Measurements from ENCODE around the gene ZNF821. TPM values are rescaled to one million over a fixed set of nuclear protein-coding genes. Genes with fewer than 3 reads are reported as not detected.

Gene ZNF821
- total and polyA plus RNA-seq, 10 of the 15 experiments (the other 5 are each of a cell fraction or from before 2014, with no cell fraction given) = 0.82 to 9.9 (median 6.8) TPM

GRCh38 chr16:71895679-71896365, 11.8 kb upstream of the ZNF821 start:
- no peaks in the 10 kb centered on the region for H4K20me1 ChIP-seq (ENCODE audit: control insufficient read depth, insufficient read depth)
- in situ Hi-C loops (cut with MboI) (loop anchor here (5.0 kb wide), 1 partner anchor 89 kb away; the partner anchor contains the start of gene AP1G1), intact Hi-C loops (cut with micrococcal nuclease; ENCODE audit: unreplicated experiment) (loop anchor here (2.0 to 10.0 kb wide), 4 partner anchors 51 to 199 kb away; partner anchors contain the start of genes AP1G1, ATXN1L, DHX38 and TXNL4B)
- peaks cover 58% of the 10 kb centered on the region for H3K79me2 ChIP-seq (ENCODE audit: control insufficient read depth, insufficient read depth, low read length)
- CTCF ChIA-PET = interaction anchor here (0.7 to 5.4 kb wide), 4 partner anchors 10 to 285 kb away, joined by 3 to 38 read pairs (median 3); partner anchors contain the start of gene ZNF821
- H3K4me3 ChIP-seq = peak overlapping the region; percentile 91
- RAD21 ChIA-PET (ENCODE audit: unreplicated experiment) = interaction anchor here (0.6 to 3.1 kb wide), 10 partner anchors 9 to 94 kb away, joined by 3 to 14 read pairs (median 4); partner anchors contain the start of gene AP1G1
- peak overlapping the region; percentile 50; the same call in 1 of the 2 replicates for H3K4me2 ChIP-seq (ENCODE audit: control insufficient read depth, insufficient read depth)
- WGBS (ENCODE audit: insufficient coverage, insufficient replicate concordance, low lambda C conversion rate, missing lambda C conversion rate) = 0% methylated on average over 44 of the region's 44 CpGs
- H3K9me3 ChIP-seq (replicated peaks; ENCODE audit: control insufficient read depth, insufficient read depth, low read length) = no peaks in the 10 kb centered on the region
- H3K27me3 ChIP-seq (replicated peaks in 1 of 2; ENCODE audit: control insufficient read depth in 2 of 2, insufficient read depth in 2 of 2, low read length in 1 of 2) = no peaks in the 10 kb centered on the region
- H3K9ac ChIP-seq (ENCODE audit: control insufficient read depth, insufficient read depth, low read length) = peak overlapping the region; percentile 99
- no peaks in the 10 kb centered on the region for H3K4me1 ChIP-seq (ENCODE audit: control insufficient read depth, insufficient read depth, low read length)
- H3K27ac ChIP-seq (ENCODE audit: control insufficient read depth, insufficient read depth) = peak overlapping the region; percentile 98
- H3K36me3 ChIP-seq (ENCODE audit: control insufficient read depth in 2 of 2, insufficient read depth in 2 of 2, low read length in 1 of 2) = no peaks in the 10 kb centered on the region
- SMC1A ChIA-PET (ENCODE audit: uncharacterized antibody, unreplicated experiment) = interaction anchor here (0.8 to 2.1 kb wide), 6 partner anchors 9 to 120 kb away, joined by 3 to 15 read pairs (median 4); no protein-coding TSS in a partner anchor
- ATAC-seq (peak; percentile 38), FAIRE-seq (no peak), DNase-seq (ENCODE audit: low read depth, low spot score) (no peak)
- TSS peak; percentile 69 for BruUV-seq (replicated peaks)
- H2AFZ ChIP-seq (ENCODE audit: control insufficient read depth, low read depth, low read length) = peak overlapping the region; percentile 45
- POLR2A ChIA-PET = interaction anchor here (0.5 to 4.5 kb wide), 5 partner anchors 12 to 843 kb away, joined by 3 to 34 read pairs (median 5); partner anchors contain the start of gene ZNF821
- TF ChIP-seq ETV6 (conservative IDR thresholded peaks at IDR 0.05 in 1 of 2, IDR thresholded peaks at IDR 0.05 in 1 of 2; ENCODE audit: borderline replicate concordance in 1 of 2, low read depth in 1 of 2) (no peak), SMAD1 (IDR thresholded peaks at IDR 0.05; ENCODE audit: low read depth, partially characterized antibody) (peak; percentile 3), NR2C1 (IDR thresholded peaks at IDR 0.05) (peak; percentile 37; the same call in 1 of the 2 replicates), YY1 (IDR thresholded peaks at IDR 0.05; ENCODE audit: low read depth, low read length) (peak; percentile 26; the same call in 1 of the 2 replicates), MXI1 (IDR thresholded peaks at IDR 0.05; ENCODE audit: low read depth, low read length) (0 out of 2 replicates have a peak, but pooled peaks have one; percentile 46), E2F4 (IDR thresholded peaks at IDR 0.05; ENCODE audit: low read depth, low read length) (no peak), USF1 (IDR thresholded peaks at IDR 0.05; ENCODE audit: borderline replicate concordance, extremely low read length, insufficient read depth, low read depth, low read length) (no peak), IKZF2 (IDR thresholded peaks at IDR 0.05) (no peak), KAT2A (conservative IDR thresholded peaks at IDR 0.05; ENCODE audit: control insufficient read depth, low read depth, low read length) (no peak), POLR2AphosphoS5 (IDR thresholded peaks at IDR 0.05; ENCODE audit: low read length) (no peak), SKIL (IDR thresholded peaks at IDR 0.05; ENCODE audit: low read depth, poor library complexity, severe bottlenecking) (peak; percentile 16), DPF2 (IDR thresholded peaks at IDR 0.05) (0 out of 2 replicates have a peak, but pooled peaks have one; percentile 10), NKRF (conservative IDR thresholded peaks at IDR 0.05) (0 out of 2 replicates have a peak, but pooled peaks have one; percentile 28)

Data from GM12878 (cell line).